Astrocyte (in vitro differentiated cells and primary cell): ENCODE results near the gene KRTAP10-6. TPM values are rescaled to one million over a fixed set of nuclear protein-coding genes. Genes with fewer than 3 reads are reported as not detected.

Experiments used
- DNase-seq: peaks from one replicate; pipeline ENCODE4 v3.0.0-alpha.2; 2010; ENCODE audit warnings: low read depth
- FAIRE-seq: peaks from 2 replicates; lab custom pipeline; 2011; peaks lifted over from hg19 to GRCh38; lab: Jason Lieb, UNC
- H2AFZ ChIP-seq: 2 replicates; pipeline ENCODE4 v1.6.0; 2012; ENCODE audit warnings: low read depth, low read length, inconsistent platforms
- H3K27ac ChIP-seq: 2 replicates; pipeline ENCODE4 v1.5.1; 2011; ENCODE audit warnings: low read depth, low read length, inconsistent platforms
- H3K27me3 ChIP-seq: 2 replicates; pipeline ENCODE4 v1.6.0; 2011; ENCODE audit warnings: low read length, inconsistent platforms; ENCODE audit not compliant: insufficient read depth
- H3K36me3 ChIP-seq: 2 replicates; pipeline ENCODE4 v1.5.1; 2011; ENCODE audit warnings: low read length, inconsistent platforms; ENCODE audit not compliant: insufficient read depth
- H3K4me1 ChIP-seq: 2 replicates; pipeline ENCODE4 v1.5.1; 2011; ENCODE audit warnings: low read length, inconsistent platforms; ENCODE audit not compliant: insufficient read depth
- H3K4me2 ChIP-seq: 2 replicates; pipeline ENCODE4 v1.6.0; 2012; ENCODE audit warnings: low read length, inconsistent platforms
- H3K4me3 ChIP-seq: 2 replicates; pipeline ENCODE4 v1.5.1; 2011; ENCODE audit warnings: low read depth, mild to moderate bottlenecking, low read length, inconsistent platforms; ENCODE audit not compliant: insufficient read depth
- H3K79me2 ChIP-seq: 2 replicates; pipeline ENCODE4 v1.6.0; 2012; ENCODE audit warnings: mild to moderate bottlenecking, low read length, inconsistent platforms; ENCODE audit not compliant: insufficient read depth
- H3K9ac ChIP-seq: 2 replicates; pipeline ENCODE4 v1.6.0; 2012; ENCODE audit warnings: mild to moderate bottlenecking, low read length, inconsistent platforms
- H3K9me3 ChIP-seq: 2 replicates; pipeline ENCODE4 v1.5.1; 2012; ENCODE audit warnings: low read depth, mild to moderate bottlenecking, low read length, inconsistent platforms; ENCODE audit not compliant: insufficient read depth
- H4K20me1 ChIP-seq: 2 replicates; pipeline ENCODE4 v1.6.0; 2012; ENCODE audit warnings: low read length, inconsistent platforms; ENCODE audit not compliant: insufficient read depth
- H3K27ac Mint-ChIP-seq: one replicate; pipeline ENCODE4 v1.8.0; 2021; ENCODE audit warnings: mild to moderate bottlenecking, mixed read lengths; ENCODE audit not compliant: unreplicated experiment
- H3K27me3 Mint-ChIP-seq: one replicate; pipeline ENCODE4 v1.8.0; 2021; ENCODE audit warnings: low read depth, mixed read lengths; ENCODE audit not compliant: unreplicated experiment
- H3K36me3 Mint-ChIP-seq: one replicate; pipeline ENCODE4 v1.8.0; 2021; ENCODE audit warnings: low read depth, mixed read lengths; ENCODE audit not compliant: unreplicated experiment
- H3K4me1 Mint-ChIP-seq: one replicate; pipeline ENCODE4 v1.8.0; 2021; ENCODE audit warnings: low read depth, mixed read lengths; ENCODE audit not compliant: unreplicated experiment
- H3K4me3 Mint-ChIP-seq: one replicate; pipeline ENCODE4 v1.8.0; 2021; ENCODE audit warnings: mild to moderate bottlenecking, moderate library complexity, mixed read lengths; ENCODE audit not compliant: unreplicated experiment
- H3K9me3 Mint-ChIP-seq: one replicate; pipeline ENCODE4 v1.8.0; 2021; ENCODE audit warnings: mild to moderate bottlenecking, mixed read lengths; ENCODE audit not compliant: unreplicated experiment
- EZH2 ChIP-seq: IDR thresholded peaks from 2 replicates; pipeline ENCODE4 v1.6.1; 2012; ENCODE audit warnings: mild to moderate bottlenecking, low read length, inconsistent platforms; ENCODE audit not compliant: insufficient read depth
- total RNA-seq: library from RNA; stranded (reverse); gene quantifications from 2 replicates; pipeline ENCODE4 v1.2.1, GENCODE V29; 2021
- TF ChIP-seq, protein P1 (sequence below): IDR thresholded peaks from 2 replicates; pipeline ENCODE4 v1.5.1; 2011; ENCODE audit warnings: low read depth, mild to moderate bottlenecking, inconsistent platforms, low read length, moderate library complexity; ENCODE audit not compliant: insufficient read depth

The KRTAP10-6 gene
- total RNA-seq, 1 donor from 2014 or later, result not detected

DNA sequence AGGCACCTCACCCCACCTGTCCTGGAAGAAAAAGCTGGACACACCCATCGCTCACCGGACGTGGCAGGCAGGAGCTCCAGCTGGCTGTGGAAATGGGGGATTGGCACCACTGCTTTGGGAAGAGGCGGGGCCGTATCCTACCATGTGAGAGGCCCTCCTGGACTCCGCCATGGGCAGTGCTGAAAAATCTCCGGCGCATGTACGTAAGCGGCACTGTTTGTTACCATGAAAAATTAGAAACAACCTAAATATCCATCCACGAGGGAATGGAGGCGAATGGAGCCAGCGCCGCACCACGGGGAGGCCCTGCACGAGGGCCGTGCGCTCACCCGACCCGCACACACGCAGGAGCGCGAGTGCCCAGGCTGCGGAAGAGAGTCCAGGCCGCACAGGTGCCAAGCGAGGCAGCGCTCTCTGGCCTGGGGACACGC, 22.7 kb upstream of the KRTAP10-6 start:
- H3K36me3 ChIP-seq, result no peaks in the 10 kb centered on the region
- H3K36me3 Mint-ChIP-seq, result peaks cover 2% of the 10 kb centered on the region
- H3K27me3 Mint-ChIP-seq, result peaks cover 19% of the 10 kb centered on the region
- H3K9me3 Mint-ChIP-seq, result peaks cover 37% of the 10 kb centered on the region
- H3K27me3 ChIP-seq, result no peaks in the 10 kb centered on the region
- no peak overlapping the region for H2AFZ ChIP-seq
- FAIRE-seq (no peak), DNase-seq (no peak)
- H3K27ac ChIP-seq, result no peak overlapping the region
- H3K4me3 Mint-ChIP-seq, result no peak overlapping the region
- H4K20me1 ChIP-seq, result no peaks in the 10 kb centered on the region
- H3K4me1 Mint-ChIP-seq, result no peaks in the 10 kb centered on the region
- H3K4me1 ChIP-seq, result no peaks in the 10 kb centered on the region
- no peaks in the 10 kb centered on the region for H3K79me2 ChIP-seq
- peaks cover 9% of the 10 kb centered on the region for H3K9me3 ChIP-seq
- H3K9ac ChIP-seq, result no peak overlapping the region
- no peak overlapping the region for H3K27ac Mint-ChIP-seq
- TF ChIP-seq, protein P1, sequence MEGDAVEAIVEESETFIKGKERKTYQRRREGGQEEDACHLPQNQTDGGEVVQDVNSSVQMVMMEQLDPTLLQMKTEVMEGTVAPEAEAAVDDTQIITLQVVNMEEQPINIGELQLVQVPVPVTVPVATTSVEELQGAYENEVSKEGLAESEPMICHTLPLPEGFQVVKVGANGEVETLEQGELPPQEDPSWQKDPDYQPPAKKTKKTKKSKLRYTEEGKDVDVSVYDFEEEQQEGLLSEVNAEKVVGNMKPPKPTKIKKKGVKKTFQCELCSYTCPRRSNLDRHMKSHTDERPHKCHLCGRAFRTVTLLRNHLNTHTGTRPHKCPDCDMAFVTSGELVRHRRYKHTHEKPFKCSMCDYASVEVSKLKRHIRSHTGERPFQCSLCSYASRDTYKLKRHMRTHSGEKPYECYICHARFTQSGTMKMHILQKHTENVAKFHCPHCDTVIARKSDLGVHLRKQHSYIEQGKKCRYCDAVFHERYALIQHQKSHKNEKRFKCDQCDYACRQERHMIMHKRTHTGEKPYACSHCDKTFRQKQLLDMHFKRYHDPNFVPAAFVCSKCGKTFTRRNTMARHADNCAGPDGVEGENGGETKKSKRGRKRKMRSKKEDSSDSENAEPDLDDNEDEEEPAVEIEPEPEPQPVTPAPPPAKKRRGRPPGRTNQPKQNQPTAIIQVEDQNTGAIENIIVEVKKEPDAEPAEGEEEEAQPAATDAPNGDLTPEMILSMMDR, result no peak
- no peak for TF ChIP-seq EZH2
- H3K4me3 ChIP-seq, result no peak overlapping the region
- no peak overlapping the region for H3K4me2 ChIP-seq

- H3K9ac ChIP-seq, result no peak overlapping the region
- FAIRE-seq (no peak), DNase-seq (no peak)
- TF ChIP-seq, protein P1, result no peak
- TF ChIP-seq EZH2, result no peak
- H3K4me3 ChIP-seq, result no peak overlapping the region
- H3K4me2 ChIP-seq, result no peak overlapping the region
- H3K9me3 Mint-ChIP-seq, result peaks cover 33% of the 10 kb centered on the region
- H4K20me1 ChIP-seq, result no peaks in the 10 kb centered on the region
- H3K27me3 Mint-ChIP-seq, result peaks cover 19% of the 10 kb centered on the region
- H3K27ac Mint-ChIP-seq, result no peak overlapping the region
- H2AFZ ChIP-seq, result no peak overlapping the region
- H3K27ac ChIP-seq, result no peak overlapping the region
- no peaks in the 10 kb centered on the region for H3K27me3 ChIP-seq
- H3K4me1 ChIP-seq, result no peaks in the 10 kb centered on the region
- H3K79me2 ChIP-seq, result no peaks in the 10 kb centered on the region
- no peaks in the 10 kb centered on the region for H3K4me1 Mint-ChIP-seq
- H3K4me3 Mint-ChIP-seq, result no peak overlapping the region
- peaks cover 2% of the 10 kb centered on the region for H3K36me3 Mint-ChIP-seq
- H3K9me3 ChIP-seq, result peaks cover 9% of the 10 kb centered on the region
- H3K36me3 ChIP-seq, result no peaks in the 10 kb centered on the region
Observed at GRCh38 chr21:44614161-44614631, 21.9 kb upstream of the KRTAP10-6 start.

DNA sequence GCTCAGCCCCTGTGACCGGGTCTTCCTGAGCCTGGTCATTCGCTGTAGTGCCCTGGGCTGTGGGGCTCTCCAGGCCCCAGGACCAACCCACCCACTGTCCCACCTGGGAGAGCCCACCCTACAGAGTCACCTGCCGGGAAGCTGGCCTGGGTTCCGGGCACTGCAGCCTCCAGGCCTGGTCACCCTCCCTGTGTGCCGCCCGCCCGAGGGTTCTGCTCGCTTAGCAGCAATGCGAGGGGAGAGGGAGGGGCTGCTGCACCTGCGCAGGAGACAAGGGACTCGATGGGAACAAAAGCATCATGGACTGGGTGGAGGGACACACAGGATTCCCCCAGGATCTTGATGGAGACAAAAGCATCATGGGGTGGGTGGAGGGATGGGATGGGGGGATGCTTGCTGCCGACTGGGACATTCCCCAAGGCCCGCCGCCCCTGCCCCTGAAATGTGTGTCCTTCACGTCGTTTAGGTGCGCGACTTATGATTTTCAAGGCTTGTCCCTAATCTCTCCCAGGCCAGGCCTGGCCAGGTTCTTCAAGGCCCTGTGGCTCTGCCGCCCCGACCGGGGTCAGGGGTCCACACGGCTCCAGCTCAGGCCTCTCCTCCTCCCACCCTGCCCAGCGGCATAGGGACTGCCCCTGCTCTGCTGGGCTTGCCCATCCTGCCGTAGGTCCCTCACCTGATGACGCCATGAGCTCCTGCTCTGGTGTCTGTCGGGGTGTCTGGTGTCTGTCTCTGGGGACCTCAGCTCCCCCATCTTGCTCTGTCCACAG, 21.3 kb upstream of the KRTAP10-6 start:
- Mint-ChIP-seq H3K36me3 (peaks cover 2% of the 10 kb centered on the region), H3K27ac (no peak overlapping the region), H3K9me3 (peaks cover 31% of the 10 kb centered on the region), H3K4me3 (no peak overlapping the region), H3K27me3 (peaks cover 19% of the 10 kb centered on the region), H3K4me1 (no peaks in the 10 kb centered on the region)
- H3K4me3 ChIP-seq, result no peak overlapping the region
- DNase-seq, result no peak
- no peak overlapping the region for H3K9ac ChIP-seq
- FAIRE-seq, result no peak
- H3K27me3 ChIP-seq, result no peaks in the 10 kb centered on the region
- H4K20me1 ChIP-seq, result no peaks in the 10 kb centered on the region
- no peak overlapping the region for H3K4me2 ChIP-seq
- H2AFZ ChIP-seq, result no peak overlapping the region
- TF ChIP-seq, protein P1, result no peak
- TF ChIP-seq EZH2, result no peak
- no peaks in the 10 kb centered on the region for H3K36me3 ChIP-seq
- H3K4me1 ChIP-seq, result no peaks in the 10 kb centered on the region
- H3K79me2 ChIP-seq, result no peaks in the 10 kb centered on the region
- H3K27ac ChIP-seq, result no peak overlapping the region
- H3K9me3 ChIP-seq, result peaks cover 9% of the 10 kb centered on the region
